Activated naive CD4-positive, alpha-beta T cell treated with anti-CD3 and anti-CD28 coated beads, Interleukin-2, amount 50 U/mL, for 16 hours (primary cell): ENCODE data around the gene NRXN3.

Source experiments
- DNase-seq: peaks from one replicate; pipeline ENCODE4 v3.0.0-alpha.2; 2020

The NRXN3 gene

DNA sequence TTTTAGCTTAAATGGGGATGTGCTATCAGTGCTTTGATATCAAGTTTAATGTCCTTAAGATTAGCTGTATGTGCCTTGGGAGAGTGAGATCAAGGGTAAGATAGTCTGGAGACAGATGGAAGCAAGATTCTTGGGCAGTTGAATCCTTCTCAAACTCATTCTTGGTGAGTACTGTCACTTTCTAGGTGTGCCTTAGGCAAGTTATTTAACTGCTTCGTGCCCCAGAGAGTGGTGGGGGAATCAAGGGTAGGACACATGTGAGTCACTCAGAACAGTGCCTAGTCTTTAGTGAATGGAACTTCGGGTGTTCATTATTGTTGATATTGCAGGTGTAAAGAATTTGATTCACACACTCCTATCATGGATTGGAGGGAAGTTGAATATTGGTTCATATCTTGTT lies 1237.4 kb downstream of the NRXN3 start:
- no peak for DNase-seq

DNA sequence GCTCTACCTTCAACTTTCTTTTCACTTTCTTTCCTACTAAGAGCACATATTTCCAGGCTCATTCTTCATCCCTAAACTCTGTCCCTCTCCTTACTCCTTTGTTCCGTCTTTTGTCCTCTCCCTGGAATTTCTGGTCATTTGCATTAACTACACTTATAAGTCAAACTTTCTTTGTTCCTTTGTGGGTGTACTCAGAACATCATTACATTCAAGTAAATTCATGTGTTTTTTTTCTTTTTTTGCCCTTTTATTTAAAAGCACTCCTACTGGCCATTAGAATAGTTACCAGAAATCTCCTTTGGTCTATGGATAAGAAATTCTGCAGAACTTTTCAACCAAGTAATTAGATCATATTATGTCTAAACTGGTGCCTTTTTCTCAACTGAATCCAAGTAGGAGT lies 1238.5 kb downstream of the NRXN3 start:
- no peak for DNase-seq

DNA sequence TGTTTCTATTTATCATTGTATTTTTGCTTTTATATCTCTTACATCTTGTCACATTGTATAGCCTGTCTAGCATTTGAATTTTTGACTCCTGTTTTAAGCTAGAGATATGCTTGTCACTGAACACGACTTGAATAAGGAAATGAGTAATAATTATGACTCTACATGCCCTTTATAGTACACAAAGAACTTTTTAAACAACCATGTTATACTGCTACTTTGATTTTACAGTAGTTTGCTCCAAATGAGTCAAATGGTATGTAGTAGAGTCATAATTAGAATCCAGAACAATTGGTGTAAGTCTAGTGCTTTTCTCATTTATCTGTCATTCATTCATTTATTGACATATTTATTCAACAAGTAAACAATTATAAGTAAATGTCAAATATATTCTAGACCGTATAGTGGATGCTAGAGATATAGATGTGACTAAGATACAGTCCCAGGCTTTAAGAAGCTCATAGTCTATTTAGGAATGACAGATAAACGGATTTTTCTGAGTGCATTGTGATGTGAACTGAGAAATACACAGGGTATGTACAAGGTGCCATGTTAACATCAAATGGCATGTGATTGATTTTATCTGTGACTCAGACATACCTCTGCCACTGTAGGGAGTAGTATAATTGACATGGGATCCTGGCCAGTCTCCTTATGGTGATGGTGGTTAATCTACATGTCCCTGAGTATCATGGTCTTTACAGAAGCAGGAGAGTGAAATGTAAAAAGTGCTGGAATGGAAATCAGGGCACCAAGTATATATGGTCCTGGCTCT lies 1241.4 kb downstream of the NRXN3 start:
- no peak for DNase-seq

DNA sequence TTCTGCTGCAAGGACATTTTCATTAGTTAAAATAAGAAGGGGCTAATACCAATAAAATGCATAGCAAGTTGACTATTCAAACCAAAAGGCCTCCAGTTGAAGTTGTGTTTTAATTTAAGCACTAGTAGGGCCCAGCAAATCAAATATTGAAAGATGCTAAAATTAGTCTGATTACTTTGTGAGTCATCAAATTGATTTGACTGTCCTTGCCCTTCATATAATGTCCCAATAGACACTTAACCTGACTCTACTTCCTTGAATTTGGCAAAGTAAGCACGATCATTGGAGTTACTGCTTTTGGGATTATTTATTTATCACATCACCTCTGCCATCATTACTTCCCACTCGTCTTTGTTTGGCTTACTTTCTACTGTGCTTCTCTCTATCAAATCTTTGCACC lies 1242.6 kb downstream of the NRXN3 start:
- no peak for DNase-seq

DNA sequence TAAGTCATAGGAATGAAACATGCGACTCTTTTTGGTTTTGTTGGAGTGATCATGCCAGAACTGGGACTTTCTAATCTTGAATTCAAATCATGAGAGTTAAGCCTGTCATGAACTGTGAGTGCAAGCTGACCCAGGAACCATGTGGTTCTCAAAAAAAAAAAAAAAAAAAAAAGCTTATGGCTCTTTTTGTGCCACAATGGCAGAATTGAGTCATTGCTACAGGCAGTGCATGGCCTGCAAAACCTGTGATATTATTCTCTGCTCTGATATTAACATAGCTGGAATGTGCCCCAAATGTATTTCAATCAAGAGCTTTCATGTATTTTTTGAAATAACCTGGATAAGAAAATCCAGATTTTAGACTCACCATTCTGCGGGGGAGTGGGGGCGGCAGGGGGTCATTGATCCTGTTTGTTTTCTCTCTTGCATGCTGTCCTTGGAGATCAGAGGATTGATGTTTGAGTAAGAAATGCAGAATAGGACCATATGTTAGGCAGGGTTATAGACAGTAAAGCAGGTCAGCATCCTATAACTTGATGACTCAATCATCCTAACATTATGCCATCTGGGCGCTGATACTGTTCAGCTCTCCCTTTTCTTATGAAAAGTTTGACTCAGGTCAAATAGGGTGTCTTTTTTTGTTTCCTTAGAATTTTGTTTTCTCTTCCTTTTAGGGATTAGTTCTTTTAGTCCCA lies 1243.7 kb downstream of the NRXN3 start:
- no peak for DNase-seq

DNA sequence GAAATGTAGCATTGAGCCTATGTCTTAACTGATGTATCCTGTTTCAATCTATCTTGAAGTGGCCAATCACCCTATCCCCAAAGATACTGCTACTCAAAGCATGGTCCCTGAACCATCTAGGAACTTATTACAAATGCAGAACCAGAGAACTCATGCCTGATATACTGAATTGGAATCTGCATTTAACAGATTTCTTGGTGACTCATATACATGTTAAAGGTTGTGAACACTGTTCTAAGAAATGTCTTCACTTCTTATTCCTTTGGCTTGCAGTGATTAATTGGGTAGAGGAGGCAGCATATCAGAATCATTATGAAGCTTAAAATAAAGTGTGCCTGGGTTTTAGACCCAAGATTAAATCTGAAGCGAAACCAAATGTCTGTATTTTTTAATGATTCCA lies 1245.6 kb downstream of the NRXN3 start:
- DNase-seq: no peak

DNA sequence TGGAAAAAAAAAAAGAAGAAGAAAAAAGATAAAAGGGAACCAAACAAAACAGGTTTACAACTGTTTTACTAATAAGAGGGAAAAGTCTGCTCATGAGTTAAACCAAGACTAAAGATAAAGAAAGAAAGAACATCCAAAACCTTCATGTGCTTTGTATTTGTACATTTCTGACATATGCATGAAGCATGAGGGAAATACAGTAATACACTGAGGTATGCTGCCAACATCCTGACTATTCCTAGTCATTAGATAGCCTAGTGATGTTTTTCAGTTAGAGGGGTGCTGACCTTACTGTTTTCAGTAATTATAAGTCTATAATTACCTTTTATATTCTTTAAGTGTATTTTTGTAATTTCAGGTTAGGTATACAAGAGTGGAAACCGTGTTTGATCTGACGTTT lies 1247.8 kb downstream of the NRXN3 start:
- DNase-seq: no peak

DNA sequence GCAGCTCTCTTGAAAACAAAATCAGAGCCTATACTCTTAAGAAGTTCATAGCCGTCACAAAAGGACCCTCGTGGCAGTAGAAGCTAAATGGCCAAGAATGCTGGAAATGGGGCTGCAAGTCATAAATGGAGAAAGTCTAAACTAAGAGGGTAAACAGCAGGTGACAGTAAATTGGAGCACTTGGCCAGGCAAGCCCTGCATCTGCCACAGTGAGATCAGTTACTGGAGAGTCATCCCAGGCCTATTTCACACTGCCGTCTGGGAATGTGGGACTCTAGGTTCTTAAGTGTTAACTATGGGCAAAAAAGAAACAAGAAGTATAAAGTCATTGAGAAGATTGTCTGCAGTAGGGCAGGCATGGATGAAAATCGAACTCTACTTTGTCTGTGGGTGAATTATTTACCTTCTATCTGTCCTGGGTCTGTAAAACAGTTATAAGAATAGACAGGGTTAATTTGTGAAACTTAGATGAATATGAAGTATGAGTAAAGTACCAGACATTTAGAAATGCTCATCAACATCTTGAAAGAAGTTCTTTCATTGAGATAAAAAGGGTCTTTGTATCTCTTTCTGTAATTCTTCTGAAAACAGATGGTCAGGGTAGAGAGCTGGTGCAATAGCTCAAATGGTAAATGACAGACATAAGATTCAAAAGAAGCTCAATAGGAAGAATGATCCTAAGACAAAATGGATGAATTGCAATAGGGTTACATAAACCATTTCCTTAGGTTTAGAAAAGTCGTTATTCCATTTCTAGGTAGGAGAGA lies 1248.7 kb downstream of the NRXN3 start:
- no peak for DNase-seq

DNA sequence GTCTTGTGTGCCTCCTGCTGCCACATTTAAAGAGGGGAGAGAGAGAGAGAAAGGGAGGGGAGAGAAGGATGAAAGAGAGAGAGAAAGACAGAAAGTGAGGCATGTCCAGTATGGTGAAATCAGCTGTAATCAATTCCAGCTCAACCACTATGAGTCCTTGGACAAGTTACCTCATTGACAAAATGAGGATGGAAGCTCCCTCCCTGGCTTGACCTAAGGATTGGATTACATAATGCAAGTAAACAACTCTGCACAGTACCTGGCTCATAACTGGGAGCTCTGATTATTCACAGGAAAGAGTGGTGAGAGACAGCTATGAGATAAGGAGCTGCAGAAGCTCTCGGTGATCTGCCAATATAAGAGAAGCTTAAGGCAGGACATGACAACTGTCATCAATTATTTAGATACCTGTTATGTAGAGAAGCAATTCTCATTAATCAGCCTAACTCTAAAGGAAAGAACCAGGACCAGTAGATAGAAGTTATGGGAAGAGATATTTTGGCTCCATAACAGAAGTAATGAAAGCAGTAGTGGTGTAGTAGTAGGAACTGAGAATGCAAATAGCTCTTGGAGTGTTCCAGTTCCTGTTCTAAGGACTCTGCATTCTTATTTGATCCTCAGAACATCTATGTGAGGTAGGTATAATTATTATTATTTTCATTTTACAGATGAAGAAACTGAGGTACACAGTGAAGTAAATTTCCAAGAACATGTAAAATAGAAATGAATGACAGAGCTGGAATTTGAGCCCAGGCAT lies 1249.6 kb downstream of the NRXN3 start:
- no peak for DNase-seq

DNA sequence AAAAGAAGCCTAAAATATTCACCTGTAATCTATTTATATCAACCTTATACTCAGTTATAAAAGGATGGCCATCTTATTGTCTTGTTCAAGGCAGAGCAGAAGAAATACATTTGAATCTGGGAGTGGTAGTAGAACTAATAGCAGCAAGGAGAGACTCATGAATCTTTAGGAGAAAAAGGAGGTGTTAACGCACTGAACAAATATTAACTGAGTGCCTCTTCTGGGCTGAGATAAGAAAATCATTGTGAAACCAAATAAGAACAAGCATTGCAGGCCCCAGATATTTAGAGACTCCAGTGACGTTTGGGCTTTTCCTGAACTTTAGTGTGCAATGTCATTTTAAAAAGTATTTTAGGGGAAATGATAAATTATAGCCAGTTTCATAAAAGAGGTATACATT lies 1250.6 kb downstream of the NRXN3 start:
- DNase-seq: no peak

DNA sequence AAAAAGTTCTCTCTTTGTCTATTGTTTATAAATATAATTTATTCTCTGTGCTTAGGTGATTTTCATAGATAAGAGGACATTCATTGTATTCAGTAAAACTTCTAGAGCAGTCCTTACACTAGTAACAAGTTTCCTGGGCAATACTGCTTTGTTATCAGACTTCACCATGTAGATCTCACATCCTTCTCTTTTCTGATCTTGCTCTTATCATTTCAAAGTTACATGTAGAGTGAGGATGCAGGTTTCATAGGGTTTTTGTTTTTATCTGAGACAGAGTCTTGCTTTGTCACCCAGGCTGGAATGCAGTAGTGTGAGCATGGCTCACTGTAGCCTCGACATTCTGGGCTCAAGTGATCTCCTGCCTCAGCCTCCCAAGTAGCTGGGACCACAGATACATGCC lies 1251.6 kb downstream of the NRXN3 start:
- no peak for DNase-seq

DNA sequence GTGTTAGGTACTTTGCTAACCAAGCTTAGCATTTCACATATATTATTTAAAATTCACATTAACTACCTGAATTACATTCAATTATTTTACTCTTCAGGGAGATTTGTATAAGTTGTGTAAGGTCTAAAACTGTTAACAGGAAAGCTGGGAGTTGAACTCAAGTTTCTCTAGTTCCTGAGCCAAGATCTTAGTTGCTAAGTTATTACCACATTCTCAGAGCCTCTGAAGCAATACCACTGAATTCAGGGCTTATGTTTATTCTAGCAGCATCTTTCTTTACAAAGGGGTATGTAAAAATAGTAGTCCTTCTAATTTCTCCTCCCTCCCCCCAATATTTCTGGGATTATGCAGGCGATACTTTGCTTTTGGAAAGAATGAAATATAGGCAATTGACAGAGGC lies 1254.3 kb downstream of the NRXN3 start:
- DNase-seq: no peak

DNA sequence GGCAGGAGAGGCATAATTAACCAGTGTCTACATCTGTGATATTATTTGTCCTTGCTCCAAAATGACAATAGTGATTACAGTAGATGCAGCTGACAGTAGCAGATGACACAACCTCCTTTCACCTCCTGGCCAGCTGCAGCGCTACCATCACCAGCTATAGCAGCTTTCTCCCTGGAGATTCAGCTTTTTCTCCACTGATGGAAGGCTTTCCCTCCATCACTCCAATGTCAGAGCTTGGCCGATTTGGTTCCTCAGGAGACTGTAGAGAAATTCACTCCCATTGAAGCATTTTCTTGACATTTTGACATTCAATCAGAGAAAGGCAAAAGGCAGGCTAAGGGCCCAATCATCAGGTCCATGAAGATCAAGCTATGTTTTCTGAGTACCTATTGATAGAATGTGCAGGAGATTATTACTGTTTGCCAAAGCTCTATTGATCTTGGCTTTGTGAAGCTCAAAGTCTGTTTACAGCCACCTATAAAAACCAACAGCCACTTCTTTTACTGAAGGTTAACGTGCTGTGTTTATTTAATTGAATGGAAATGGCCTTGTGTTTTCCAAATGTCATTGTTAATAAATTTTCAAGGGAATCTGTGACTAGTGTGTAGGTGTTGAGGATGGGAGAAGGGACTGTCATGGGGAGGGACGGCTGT lies 1256.1 kb downstream of the NRXN3 start:
- no peak for DNase-seq

DNA sequence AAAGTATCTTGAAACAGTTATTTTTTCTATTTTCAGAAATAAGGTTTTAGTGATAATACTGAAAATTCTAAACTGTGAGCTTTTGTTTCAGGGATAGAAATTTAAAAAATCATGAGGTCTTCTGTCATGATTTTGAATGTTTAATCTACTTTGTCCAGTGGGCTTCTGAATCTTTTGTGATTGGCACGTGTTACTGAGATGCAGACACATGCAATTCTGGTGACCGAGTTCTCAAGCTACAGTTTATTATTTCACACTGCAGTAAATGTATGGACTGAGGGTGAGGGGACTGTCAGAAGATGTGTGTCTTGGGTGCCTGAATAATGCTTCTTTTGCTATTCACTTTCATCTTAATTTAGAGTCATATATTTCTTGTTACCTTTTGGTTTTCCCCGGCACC lies 1262.5 kb downstream of the NRXN3 start:
- no peak for DNase-seq

DNA sequence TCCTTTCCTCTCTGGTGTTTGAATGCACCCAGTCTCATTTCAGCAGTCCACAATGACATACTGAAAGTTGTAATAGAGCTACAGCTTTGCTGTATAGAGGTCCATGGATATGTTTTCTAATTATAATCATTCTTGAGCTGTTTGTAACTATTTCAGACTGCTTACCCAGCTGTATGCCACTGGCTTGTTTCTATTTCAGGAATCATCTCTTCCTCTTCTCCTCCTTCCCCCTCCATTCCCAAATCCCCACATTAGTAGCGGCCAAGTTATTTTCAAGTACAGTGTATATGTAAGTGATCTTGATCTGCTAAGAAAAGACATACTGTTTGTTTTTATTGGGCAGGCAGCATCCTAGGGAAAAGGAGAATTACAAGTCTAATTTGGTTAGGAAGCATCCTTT lies 1266.2 kb downstream of the NRXN3 start:
- no peak for DNase-seq

DNA sequence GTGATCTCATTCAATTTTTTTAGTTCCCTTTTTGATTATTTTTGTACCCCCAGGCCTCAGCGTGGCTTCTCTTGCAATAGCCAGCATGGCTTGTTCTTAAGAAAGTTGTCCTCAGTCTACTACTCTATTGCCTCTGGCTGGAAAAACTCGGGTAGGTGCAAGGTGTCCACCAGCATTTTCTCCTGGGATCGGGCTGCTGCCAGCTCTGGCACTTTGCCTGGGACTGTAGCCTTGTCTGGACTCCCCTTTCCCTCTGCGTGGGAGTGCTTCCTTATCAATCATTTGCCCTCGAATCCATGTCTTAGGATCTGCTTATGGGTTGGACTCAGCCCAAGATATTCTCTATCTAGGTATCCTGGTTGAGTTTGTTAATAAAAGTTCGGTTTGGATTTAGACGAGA lies 1267.8 kb downstream of the NRXN3 start:
- DNase-seq: no peak

DNA sequence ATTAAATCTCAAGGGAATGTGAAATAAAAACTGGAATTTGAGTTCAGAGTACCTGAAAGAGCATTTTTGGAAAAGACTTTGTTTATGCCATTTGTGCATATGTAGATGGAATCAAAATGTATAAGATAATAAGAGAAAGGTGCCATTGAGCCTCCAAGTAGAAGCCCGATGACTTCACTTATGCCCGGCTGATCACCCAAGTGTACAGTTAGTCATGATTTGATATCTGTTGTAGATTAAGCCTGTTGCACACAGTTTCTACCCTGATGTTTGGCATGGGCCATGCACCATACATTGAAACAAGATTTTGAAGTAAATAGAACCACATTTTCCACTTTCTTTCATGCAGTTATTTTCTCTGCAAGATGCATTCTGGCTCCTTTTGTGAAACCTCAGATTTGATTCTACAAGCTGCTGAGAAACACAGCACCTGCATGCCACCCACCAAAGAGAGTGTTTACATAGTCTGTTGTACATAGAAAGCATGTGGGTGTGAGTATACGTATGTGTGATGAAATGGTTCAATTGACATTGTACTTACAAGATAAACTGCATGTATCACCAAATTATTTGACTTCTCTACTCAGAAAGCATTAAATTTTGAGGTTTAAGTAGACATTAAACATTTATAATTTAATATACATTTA lies 1268.6 kb downstream of the NRXN3 start:
- no peak for DNase-seq

DNA sequence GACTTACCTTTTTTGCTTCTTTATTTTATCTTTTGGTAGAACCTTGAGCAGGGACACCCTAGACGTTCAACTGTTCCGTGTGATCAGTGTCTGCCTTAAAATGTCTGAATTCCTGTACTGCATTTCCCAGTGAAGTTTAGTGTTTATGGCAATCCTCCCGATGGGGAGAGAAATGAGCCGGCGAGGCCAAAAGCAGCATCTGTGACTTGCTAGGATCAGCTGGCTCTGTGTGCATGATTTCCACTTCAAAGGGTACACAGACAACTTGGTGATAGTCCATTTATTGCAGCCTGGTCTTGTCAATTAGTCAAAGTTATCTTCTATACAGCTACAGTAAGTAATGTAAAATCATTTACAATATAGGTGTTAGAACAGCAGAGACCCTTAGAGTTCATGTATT lies 1272.6 kb downstream of the NRXN3 start:
- no peak for DNase-seq

DNA sequence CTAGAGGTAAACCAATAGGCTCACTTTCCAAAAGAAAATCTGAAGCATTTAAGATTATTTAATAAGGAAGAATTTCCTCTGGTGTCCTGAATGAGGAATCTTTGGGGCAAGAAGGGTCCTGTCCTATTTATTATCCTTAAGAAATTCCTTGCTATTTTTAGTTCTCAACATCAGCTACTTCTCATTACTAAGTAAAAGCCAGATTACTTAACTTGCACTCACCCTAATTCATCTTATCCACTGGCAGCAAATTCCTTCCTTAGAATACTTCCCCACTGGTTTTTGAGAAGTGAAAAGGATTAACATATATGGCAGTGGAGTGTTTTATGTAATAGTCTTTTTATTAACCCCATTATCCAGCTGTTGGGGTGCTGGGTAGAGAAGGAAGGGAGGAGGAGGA lies 1273.4 kb downstream of the NRXN3 start:
- DNase-seq: no peak

DNA sequence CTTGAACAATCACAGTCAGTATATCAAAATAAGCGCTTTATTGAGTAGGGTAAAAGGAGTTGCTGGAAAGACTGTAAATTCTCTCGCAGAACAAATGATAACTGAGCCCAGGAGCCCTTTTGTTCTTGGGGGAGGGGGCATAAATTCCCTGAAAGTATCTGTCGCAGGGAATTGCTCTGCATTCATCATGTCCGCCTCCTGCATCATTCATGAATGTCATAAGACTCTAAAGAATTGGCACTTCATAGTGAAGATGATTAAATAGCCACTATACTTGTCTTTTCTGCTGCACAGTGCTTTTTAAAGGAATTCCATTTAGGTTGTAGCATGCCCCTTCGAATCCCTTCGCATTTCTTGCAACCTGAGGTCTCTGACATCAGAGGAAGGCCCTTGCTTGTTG lies 1278.8 kb downstream of the NRXN3 start:
- no peak for DNase-seq

DNA sequence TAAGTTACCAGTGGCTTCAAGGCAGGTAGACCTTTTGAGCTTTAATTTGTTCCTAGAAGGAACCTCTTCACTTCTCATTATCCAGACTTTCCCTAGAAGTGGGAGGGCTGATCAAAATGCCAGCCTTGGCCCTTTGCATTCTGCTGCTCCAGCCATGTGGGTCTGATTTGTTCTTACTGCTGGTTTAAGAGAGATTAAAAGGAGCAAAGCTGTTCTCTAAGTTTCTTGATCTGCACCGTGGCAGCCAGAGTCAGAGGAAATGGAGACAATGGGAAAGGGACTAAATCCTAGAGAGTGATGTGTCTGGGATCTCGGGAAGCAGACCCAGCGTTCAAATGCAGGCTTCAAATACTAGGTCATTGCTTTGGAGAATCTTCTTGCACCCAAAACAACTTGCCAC lies 1281.4 kb downstream of the NRXN3 start:
- no peak for DNase-seq

DNA sequence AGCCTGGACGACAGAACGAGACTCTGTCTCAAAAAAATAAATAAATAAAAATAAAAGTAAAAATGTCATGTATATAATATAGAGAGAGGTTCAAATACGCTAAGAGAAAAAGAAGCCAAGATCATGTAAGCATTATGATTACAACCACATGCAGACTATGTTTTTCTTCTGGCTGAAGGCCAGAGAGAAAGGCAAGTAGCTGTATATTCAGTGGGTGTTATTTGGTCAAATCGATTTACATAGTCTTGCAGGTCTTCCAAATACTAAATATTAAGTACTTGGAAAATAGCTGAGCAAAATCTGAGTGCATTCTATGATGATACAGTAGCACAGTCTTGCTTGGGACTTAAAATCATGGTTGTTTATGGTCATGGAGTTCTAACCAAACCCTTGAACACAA lies 1283.1 kb downstream of the NRXN3 start:
- no peak for DNase-seq
